ENCODE results near the gene PIK3R3. TPM values are rescaled to one million over a fixed set of nuclear protein-coding genes. Genes with fewer than 3 reads are reported as not detected.

The PIK3R3 gene
- total RNA-seq, 1 experiment from 2014 or later = 12.4 TPM

- Histone ChIP-seq H3K27me3 (ENCODE audit: insufficient read depth, low read length) (no peaks in the 10 kb centered on the region), H2BK20ac (ENCODE audit: low read depth, low read length, poor library complexity, severe bottlenecking) (no peak overlapping the region), H3K23me2 (ENCODE audit: insufficient read length, low read depth, low read length, poor library complexity, severe bottlenecking) (no peaks in the 10 kb centered on the region), H3K4me2 (ENCODE audit: insufficient read depth, insufficient read length, low read length) (no peak overlapping the region), H2AFZ (ENCODE audit: low read length) (no peak overlapping the region), H3K4ac (ENCODE audit: low read depth, low read length) (no peak overlapping the region), H3K4me1 (ENCODE audit: insufficient read depth, low read length) (no peaks in the 10 kb centered on the region), H3K18ac (ENCODE audit: insufficient read length, low read depth, low read length) (no peak overlapping the region), H4K5ac (ENCODE audit: insufficient read length, low read depth, low read length) (no peak overlapping the region), H3K9ac (ENCODE audit: extremely low read depth, insufficient read length, low read length) (no peak overlapping the region), H3K79me1 (ENCODE audit: insufficient read depth, low read depth, low read length, poor library complexity, severe bottlenecking) (no peaks in the 10 kb centered on the region), H3K27ac (ENCODE audit: insufficient read length, low read depth, low read length) (no peak overlapping the region), H4K91ac (ENCODE audit: insufficient read length, low read depth, low read length) (no peak overlapping the region), H4K8ac (replicated peaks; ENCODE audit: insufficient read length, low read depth, low read length) (no peak overlapping the region), H2BK120ac (ENCODE audit: low read depth, low read length, poor library complexity, severe bottlenecking) (no peak overlapping the region), H2BK15ac (ENCODE audit: low read depth, low read length) (no peak overlapping the region), H3K14ac (ENCODE audit: insufficient read depth, low read length) (no peak overlapping the region), H3K9me3 (ENCODE audit: control insufficient read depth, low read depth, low read length) (no peaks in the 10 kb centered on the region), H3T11ph (ENCODE audit: low read length) (no peak overlapping the region), H2BK5ac (ENCODE audit: insufficient read length, low read length) (no peak overlapping the region), H2BK12ac (ENCODE audit: insufficient read length, low read depth, low read length) (no peak overlapping the region), H2AK5ac (ENCODE audit: insufficient read length, low read length) (no peak overlapping the region), H4K20me1 (ENCODE audit: control insufficient read depth, insufficient read depth, insufficient read length) (no peaks in the 10 kb centered on the region), H3K79me2 (ENCODE audit: insufficient read depth, low read length) (no peaks in the 10 kb centered on the region), H3K23ac (ENCODE audit: insufficient read length, low read depth, low read length) (no peak overlapping the region), H3K56ac (ENCODE audit: insufficient read length, low read depth, low read length) (no peak overlapping the region)
- Mint-ChIP-seq H3K9me3 (peaks cover 5 to 12% of the 10 kb centered on the region in 2 experiments; a peak in 3 of 5 replicates), H3K4me3 (no peak overlapping the region), H3K27me3 (ENCODE audit: low read depth) (no peaks in the 10 kb centered on the region), H3K27ac (peak overlapping the region in 1 of 3 experiments; percentile 70; a peak in 2 of 7 replicates), H3K4me1 (no peaks in the 10 kb centered on the region), H3K36me3 (ENCODE audit: insufficient read depth in 1 of 3, low read depth in 3 of 3) (peaks cover 7 to 17% (median 8%) of the 10 kb centered on the region in 3 experiments)
- DNase-seq = no peak
- no peak for TF ChIP-seq CTCF (conservative IDR thresholded peaks at IDR 0.05)
- WGBS (ENCODE audit: extremely low coverage, insufficient read length, low lambda C conversion rate) = no CpG with 5 or more reads among the region's 1 CpG
Observed at GRCh38 chr1:46097149-46097472, 35.3 kb downstream of the PIK3R3 start.

All from H9 (cell line).